Panc1 (cell line): ENCODE data around the gene ZNF367. TPM values are rescaled to one million over a fixed set of nuclear protein-coding genes. Genes with fewer than 3 reads are reported as not detected.

Source experiments
- ATAC-seq: fragments of 200-7000 bp; cut with Tn5 transposase; 2 replicates; pipeline ENCODE4 v1.9.1; 2020; ENCODE audit warnings: mild to moderate bottlenecking, moderate library complexity
- BruUV-seq: library from RNA; stranded (reverse); fragments of 400-500 nt; replicated peaks from 2 replicates; lab custom pipeline; 2021; lab: Mats Ljungman, UMichigan
- CTCF ChIA-PET: fragments of 300-600 bp; sonication (Branson Sonifier 250); formaldehyde crosslinking; loops from one replicate; lab custom pipeline; 2022; ENCODE audit warnings: antibody characterized with exemption; lab: Charles Lee
- POLR2A ChIA-PET: fragments of 300-600 bp; sonication (Branson Sonifier 250); formaldehyde crosslinking; loops from one replicate; lab custom pipeline; 2022; ENCODE audit warnings: antibody characterized with exemption; lab: Charles Lee
- DNase-seq: peaks from one replicate; pipeline ENCODE4 v3.0.0-alpha.2; 2010; ENCODE audit warnings: low read depth, low spot score
- H3K27ac ChIP-seq: 2 replicates; pipeline ENCODE4 v1.5.1; 2011; ENCODE audit warnings: mild to moderate bottlenecking, low read length, inconsistent platforms
- H3K27me3 ChIP-seq: fragments of 200-500 bp; sonication (Bioruptor generic); 2 replicates; pipeline ENCODE4 v1.6.0; 2014; ENCODE audit warnings: low read length, inconsistent platforms; ENCODE audit not compliant: control insufficient read depth, insufficient read depth
- H3K36me3 ChIP-seq: fragments of 200-500 bp; sonication (Bioruptor generic); 2 replicates; pipeline ENCODE4 v1.5.1; 2014; ENCODE audit warnings: inconsistent platforms, mild to moderate bottlenecking, low read length, moderate library complexity; ENCODE audit not compliant: control insufficient read depth, insufficient read depth
- H3K4me1 ChIP-seq: 2 replicates; pipeline ENCODE4 v1.5.1; 2011; ENCODE audit warnings: inconsistent platforms, mild to moderate bottlenecking, low read length, moderate library complexity; ENCODE audit not compliant: control insufficient read depth, insufficient read depth
- H3K4me3 ChIP-seq, 2 experiments: 2 replicates each; pipeline ENCODE4 v1.5.1; 2011 to 2012; ENCODE audit warnings: low read depth in 2 of 2, low read length in 2 of 2, mild to moderate bottlenecking in 2 of 2, inconsistent platforms in 1 of 2, moderate library complexity in 1 of 2
- H3K9me3 ChIP-seq: fragments of 200-500 bp; sonication (Bioruptor generic); 2 replicates; pipeline ENCODE4 v1.5.1; 2014; ENCODE audit warnings: low read depth, mild to moderate bottlenecking, inconsistent platforms, low read length, moderate library complexity; ENCODE audit not compliant: control insufficient read depth, insufficient read depth
- POLR2AphosphoS5 ChIP-seq: IDR thresholded peaks from 2 replicates; pipeline ENCODE4 v1.6.1; 2012; ENCODE audit warnings: mild to moderate bottlenecking, low read depth, low read length, moderate library complexity
- REST ChIP-seq, 2 experiments: IDR thresholded peaks; 2 replicates each; pipeline ENCODE4 v1.6.1; 2011 to 2012; ENCODE audit warnings: low read depth in 2 of 2, control low read depth in 1 of 2, low read length in 1 of 2, mild to moderate bottlenecking in 1 of 2, moderate library complexity in 1 of 2; ENCODE audit not compliant: insufficient read depth in 1 of 2
- SIN3A ChIP-seq: IDR thresholded peaks from 2 replicates; pipeline ENCODE4 v1.6.1; 2012; ENCODE audit warnings: low read depth, mild to moderate bottlenecking, low read length, moderate library complexity, borderline replicate concordance; ENCODE audit not compliant: insufficient read depth
- TCF7L2 ChIP-seq: IDR thresholded peaks from 2 replicates; pipeline ENCODE4 v1.6.1; 2011; ENCODE audit warnings: mild to moderate bottlenecking, low read depth, low read length, inconsistent platforms
- in situ Hi-C: cut with HindIII; loops from 2 replicates; pipeline ENCODE4 v1.10.0; 2016; ENCODE audit warnings: low sequenced_read_pairs, low pct_unique_long_range_greater_than_20kb
- intact Hi-C: fragments of 100-400 bp; cut with micrococcal nuclease; formaldehyde crosslinking; loops from one replicate; pipeline ENCODE4 v1.10.0; 2022; ENCODE audit not compliant: unreplicated experiment
- total RNA-seq: library from RNA; stranded (reverse); gene quantifications from one replicate; pipeline ENCODE4 v1.2.1, GENCODE V29; 2021; ENCODE audit not compliant: unreplicated experiment

The ZNF367 gene
- total RNA-seq, 1 experiment from 2014 or later, result 12.4 TPM

- intact Hi-C loops (no loop called here), in situ Hi-C loops (no loop called here)
- Histone ChIP-seq H3K4me1 (peaks cover 7% of the 10 kb centered on the region; the same call in 1 of the 2 replicates), H3K36me3 (no peaks in the 10 kb centered on the region; the same call in 1 of the 2 replicates), H3K27me3 (no peaks in the 10 kb centered on the region), H3K9me3 (no peaks in the 10 kb centered on the region), H3K27ac (peak overlapping the region; percentile 31; the same call in 1 of the 2 replicates), H3K4me3 (no peak overlapping the region)
- TF ChIP-seq REST (IDR thresholded peaks at IDR 0.05; ENCODE audit: insufficient read depth in 1 of 2, low read depth in 2 of 2, low read length in 1 of 2) (no peak), TCF7L2 (no peak), POLR2AphosphoS5 (no peak)
- CTCF ChIA-PET, result no interaction called here
- ATAC-seq (no peak), DNase-seq (no peak)
- POLR2A ChIA-PET, result no interaction called here
- BruUV-seq, result no TSS peak
Measured at GRCh38 chr9:96399325-96399633, 18.9 kb downstream of the ZNF367 start.

GRCh38 chr9:96398582-96399324 lies 19.4 kb downstream of the ZNF367 start:
- BruUV-seq, result no TSS peak
- H3K4me3 ChIP-seq, result no peak overlapping the region
- intact Hi-C loops (no loop called here), in situ Hi-C loops (no loop called here)
- ATAC-seq, result no peak; the same call in 1 of the 2 replicates
- peaks cover 7% of the 10 kb centered on the region; the same call in 1 of the 2 replicates for H3K4me1 ChIP-seq
- no peaks in the 10 kb centered on the region for H3K27me3 ChIP-seq
- ChIA-PET POLR2A (no interaction called here), CTCF (no interaction called here)
- DNase-seq, result no peak
- no peaks in the 10 kb centered on the region; the same call in 1 of the 2 replicates for H3K36me3 ChIP-seq
- no peaks in the 10 kb centered on the region for H3K9me3 ChIP-seq
- peak overlapping the region; percentile 31; the same call in 1 of the 2 replicates for H3K27ac ChIP-seq
- TF ChIP-seq TCF7L2 (no peak), POLR2AphosphoS5 (no peak)

GRCh38 chr9:96395964-96396363 lies 22.2 kb downstream of the ZNF367 start:
- no peaks in the 10 kb centered on the region for H3K27me3 ChIP-seq
- H3K4me1 ChIP-seq, result peaks cover 7% of the 10 kb centered on the region; the same call in 1 of the 2 replicates
- no peak for TF ChIP-seq SIN3A
- H3K36me3 ChIP-seq, result no peaks in the 10 kb centered on the region; the same call in 1 of the 2 replicates
- no peak overlapping the region for H3K4me3 ChIP-seq
- BruUV-seq, result no TSS peak
- DNase-seq, result no peak
- no peak overlapping the region for H3K27ac ChIP-seq
- in situ Hi-C loops, result no loop called here
- CTCF ChIA-PET, result no interaction called here
- intact Hi-C loops, result no loop called here
- POLR2A ChIA-PET, result no interaction called here
- no peak for ATAC-seq
- H3K9me3 ChIP-seq, result no peaks in the 10 kb centered on the region
